Activated CD4-positive, alpha-beta T cell treated with anti-CD3 and anti-CD28 coated beads, Interleukin-2, amount 50 U/mL, for 1 hour (primary cell): ENCODE data around the gene KRT72.
"Not testable (repeated sequence)": the region's sequence is repeated elsewhere in the genome, so short reads cannot be mapped to it uniquely, and the experiment has no call there.

ENCODE experiments used
- DNase-seq: peaks from one replicate; pipeline ENCODE4 v3.0.0-alpha.2; 2020

KRT72 gene

GRCh38 chr12:52606096-52606495 lies 4.8 kb upstream of the KRT72 start:
- no peak for DNase-seq

DNA sequence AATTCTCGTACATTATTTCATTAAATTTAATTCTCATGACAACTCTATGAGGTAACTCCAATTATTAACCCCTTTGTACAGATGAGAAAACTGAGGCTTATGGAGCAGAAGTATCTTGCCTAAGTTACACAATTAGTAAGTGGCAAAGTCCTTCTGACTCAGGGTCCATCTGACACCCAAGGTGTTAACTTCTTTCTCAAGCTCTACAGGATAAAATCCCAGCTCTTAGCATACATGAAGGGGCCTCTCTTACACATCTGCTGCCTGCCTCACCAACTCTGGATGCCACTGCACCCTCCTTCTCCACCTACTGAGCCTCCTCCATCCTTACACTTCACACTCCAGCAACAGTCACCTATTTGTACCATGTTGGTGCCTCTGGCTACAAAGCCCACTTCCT lies 4.3 kb upstream of the KRT72 start:
- DNase-seq, result no peak

DNA sequence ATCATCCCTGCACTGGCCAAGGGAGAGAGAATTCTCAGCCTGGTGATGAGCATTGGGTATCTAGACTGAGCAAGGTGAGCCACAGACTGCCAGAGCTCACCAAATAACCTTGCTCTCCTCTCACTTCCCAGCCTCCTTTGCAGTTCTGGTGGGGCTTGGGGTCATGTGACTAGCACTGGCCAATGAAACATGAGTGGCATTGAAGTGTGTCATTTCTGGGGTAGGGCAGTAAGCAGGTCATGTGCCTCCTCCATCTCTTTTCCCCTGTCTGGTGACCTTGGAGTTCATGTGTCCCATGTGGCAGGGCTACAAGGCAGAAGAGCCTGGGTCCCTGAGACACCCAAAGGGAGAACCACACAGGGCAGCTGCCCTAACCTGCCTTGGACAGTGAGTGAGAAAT lies 3.6 kb upstream of the KRT72 start:
- DNase-seq, result no peak

DNA sequence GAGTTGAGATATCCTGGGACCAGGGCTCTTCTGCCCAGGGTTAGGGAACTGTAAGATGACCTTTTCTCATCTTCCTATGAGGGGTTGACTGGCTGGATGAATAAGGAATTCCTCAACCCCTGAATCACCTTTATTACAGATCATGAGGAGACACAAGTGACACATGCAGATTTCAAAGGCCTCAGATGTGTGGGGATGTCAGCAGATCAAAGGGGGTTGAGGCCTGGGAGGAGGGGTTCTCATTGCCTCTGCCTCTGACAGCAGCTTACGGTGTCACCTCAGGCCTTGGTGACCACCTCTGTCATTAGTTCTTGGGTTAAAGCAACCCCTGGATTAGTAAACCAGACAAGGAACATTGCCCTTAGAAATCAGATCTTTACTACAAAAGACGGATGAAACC lies 2.1 kb upstream of the KRT72 start:
- peak; percentile 32 for DNase-seq

DNA sequence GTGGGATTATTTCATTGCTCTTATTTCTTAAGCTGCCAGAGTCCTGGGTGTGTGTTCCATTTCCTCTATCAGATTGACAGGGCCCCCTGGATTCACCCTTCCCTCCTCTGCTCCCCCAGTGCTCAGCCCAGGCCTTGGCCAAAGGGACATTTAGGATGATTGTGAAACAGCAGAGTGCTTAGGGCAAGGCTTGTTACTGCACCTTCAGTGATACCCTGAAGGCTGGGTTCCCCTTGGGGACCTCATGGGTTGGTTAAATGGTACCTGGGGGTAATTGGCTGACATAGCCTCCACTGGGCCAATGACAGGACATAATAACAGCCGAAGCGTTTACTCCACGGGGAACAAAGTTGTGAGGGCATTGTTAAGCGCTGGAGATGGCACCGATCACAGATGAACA lies 1.3 kb upstream of the KRT72 start:
- no peak for DNase-seq

- DNase-seq, result no peak
These were observed 408 bp upstream of the KRT72 start for GRCh38 chr12:52601671-52602070.

GRCh38 chr12:52600475-52600874 lies 788 bp downstream of the KRT72 start:
- DNase-seq, result no peak

- no peak for DNase-seq
These were observed 1.2 kb downstream of the KRT72 start for GRCh38 chr12:52600071-52600470.

DNA sequence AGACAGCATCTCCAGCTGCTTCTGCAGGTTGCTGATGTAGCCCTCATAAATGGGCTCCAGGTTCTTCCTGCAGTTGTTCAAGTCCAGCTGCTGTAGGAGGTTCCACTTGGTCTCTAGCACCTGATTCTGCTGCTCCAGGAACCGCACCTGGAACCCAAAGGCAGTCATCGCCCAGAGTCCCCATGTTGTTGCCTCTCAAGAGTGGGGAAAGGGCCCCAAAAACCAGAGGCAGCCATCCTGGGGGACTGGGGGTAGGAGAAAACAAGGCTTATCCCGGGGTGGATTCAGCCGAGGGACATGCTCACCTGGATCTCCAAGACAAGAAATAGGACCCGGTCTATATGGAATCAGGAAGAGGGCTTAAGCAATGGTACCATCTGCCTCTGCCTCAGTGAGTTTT lies 2.3 kb downstream of the KRT72 start:
- DNase-seq, result no peak

DNA sequence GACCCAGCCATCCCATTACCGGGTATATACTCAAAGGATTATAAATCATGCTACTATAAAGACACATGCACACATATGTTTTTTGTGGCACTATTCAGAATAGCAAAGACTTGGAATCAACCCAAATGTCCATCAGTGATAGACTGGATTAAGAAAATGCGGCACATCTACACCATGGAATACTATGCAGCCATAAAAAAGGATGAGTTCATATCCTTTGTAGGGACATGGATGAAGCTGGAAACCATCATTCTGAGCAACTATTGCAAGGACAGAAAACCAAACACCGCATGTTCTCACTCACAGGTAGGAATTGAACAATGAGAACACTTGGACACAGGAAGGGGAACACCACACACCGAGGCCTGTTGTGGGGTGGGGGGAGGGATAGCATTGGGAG lies 7.0 kb downstream of the KRT72 start:
- DNase-seq, result not testable (repeated sequence)

DNA sequence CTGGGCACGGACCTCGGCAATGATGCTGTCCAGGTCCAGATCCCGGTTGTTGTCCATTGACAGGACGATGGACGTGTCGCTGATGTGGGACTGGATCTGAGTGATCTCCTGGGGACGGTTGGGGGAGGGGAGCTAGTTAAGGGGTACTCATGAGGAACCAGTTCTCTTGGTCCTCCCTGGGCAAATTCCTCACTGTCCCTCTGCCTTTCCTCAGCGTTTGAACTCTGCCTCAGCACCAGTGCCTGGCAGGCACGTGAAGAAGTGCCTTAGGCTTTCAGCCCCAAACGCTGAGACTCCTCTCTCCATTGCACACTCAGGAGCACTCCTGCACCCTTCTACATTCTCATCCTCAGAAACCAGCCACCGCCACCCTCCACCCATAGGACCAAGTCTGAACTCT lies 9.7 kb downstream of the KRT72 start:
- no peak for DNase-seq

GRCh38 chr12:52590021-52590420 lies 11.2 kb downstream of the KRT72 start:
- DNase-seq, result no peak

- DNase-seq, result no peak
These were observed 13.7 kb downstream of the KRT72 start for GRCh38 chr12:52587563-52587962.

DNA sequence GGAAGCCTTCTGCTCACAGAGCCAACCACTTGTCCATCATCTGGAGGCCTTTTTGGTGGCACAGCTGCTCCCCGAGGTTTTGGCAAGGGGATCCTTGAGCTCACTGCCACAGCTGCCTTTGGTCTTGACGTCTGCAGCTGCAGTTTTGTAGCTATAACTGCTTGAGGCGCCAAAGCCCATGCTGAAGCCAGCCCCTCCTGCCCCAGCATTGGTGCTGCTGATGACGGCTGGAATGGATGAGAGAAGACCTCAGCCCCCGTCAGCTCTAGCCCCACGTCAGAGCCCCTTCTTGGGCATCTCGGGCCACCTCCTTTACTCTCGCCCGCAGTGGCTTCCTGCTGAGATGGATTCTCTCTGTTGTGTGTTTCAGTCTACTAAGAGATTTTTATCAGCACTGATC lies 15.3 kb downstream of the KRT72 start:
- DNase-seq, result peak; percentile 76

DNA sequence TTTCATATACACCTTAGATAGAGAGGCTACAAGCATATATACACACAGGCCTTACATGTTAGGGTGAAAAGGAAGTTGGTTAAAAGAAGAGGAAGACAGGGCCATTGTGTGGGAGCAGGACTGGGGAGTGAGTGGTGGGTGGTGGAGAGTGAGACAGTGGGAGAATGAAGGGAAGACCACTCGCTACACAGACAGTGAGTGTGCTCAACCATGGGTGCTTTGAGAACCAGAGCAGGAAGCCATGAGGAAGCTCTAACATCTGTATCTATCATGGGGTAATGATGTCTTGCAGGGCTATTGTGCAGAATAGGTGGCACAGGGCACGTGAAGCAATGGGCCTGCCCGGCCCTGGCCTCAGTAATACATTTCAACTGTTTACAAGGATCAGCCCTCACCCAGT lies 16.2 kb downstream of the KRT72 start:
- DNase-seq, result no peak

DNA sequence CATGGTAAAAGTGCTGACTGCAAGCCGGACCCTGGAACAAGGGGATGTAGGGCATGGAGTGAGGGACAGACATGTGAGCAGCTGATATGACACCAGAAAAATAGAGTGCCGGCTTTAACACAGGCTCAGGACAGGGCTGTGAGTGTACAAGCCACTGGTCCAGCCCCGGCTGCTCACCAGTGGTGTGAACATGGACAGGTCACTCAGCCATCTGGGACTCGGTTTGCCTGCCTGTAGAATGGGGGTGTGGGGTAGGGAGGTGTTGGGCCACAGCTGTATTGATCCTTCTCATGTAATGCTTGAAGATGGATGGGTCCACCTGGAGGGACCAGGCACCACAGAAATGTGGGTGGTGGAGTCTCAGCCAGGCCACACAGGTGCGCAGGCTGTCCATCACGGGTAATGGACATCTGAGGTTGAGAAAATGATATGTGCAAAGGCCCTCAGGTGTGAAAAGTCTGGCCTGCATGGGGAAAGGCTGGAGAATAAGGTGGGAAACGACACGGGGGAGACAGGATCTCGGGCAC lies 17.0 kb downstream of the KRT72 start:
- DNase-seq, result no peak

DNA sequence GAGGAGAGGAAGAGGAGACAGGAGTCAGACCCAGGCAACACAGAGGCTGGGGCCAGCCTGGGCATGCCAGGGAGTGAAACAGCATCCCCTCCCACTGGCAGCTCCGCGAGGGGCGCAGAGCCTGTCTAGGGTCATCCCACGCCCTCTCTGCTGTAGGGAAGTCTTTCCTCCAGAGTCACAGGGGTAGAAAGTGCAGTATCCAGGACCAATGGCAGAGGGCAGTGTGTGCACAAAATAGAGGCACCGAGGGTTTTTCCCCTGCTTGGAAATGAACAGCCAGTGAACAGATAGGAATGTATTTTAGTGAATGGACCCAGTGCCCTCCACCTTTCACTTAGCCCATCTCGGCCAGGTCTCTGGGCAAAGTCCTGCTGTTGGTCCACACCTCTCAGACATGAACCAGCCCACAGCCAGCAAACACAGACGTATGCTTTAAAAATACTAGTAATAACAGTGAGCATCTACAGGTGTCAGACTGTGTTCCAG lies 18.2 kb downstream of the KRT72 start:
- DNase-seq, result peak; percentile 63

DNA sequence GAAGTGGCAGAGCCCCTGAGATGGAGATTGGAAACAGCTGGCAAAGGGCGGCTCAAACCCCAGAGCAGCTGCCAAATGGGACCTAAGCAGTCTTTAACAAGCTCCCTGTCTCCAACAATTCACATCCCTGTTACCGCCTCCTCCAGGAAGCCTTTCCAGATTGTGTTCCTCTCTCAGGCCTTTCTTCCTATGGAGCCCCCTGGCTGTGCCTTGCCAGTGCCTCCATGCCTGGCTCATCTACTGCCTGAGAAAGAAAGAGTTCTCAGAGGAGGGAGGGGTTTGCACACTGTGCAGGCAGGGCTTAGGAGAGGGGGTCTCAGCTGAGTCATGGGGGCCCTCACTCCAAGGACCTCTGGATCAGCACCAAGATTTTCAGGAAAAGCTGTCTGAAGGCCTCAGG lies 18.8 kb downstream of the KRT72 start:
- no peak for DNase-seq

GRCh38 chr12:52581481-52581880 lies 19.8 kb downstream of the KRT72 start:
- no peak for DNase-seq

DNA sequence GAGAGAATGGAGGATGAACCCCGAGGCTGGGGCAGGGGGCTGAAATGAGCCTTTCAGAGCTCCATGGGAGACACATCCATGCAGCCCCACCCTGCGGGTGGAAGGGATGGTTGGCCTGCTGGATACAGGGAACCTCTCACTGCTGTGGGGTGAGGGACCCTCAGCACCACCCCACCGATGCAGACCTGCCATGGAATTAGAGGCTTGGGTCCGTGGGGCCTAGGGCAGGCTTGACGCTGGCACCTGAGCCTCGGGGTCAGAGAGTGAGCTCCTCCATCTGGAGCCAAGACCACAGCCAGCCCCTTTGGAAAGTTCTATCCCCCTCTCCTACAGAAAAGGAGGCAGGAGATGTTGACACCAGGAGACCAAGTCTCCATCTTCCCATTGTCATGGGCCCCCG lies 20.2 kb downstream of the KRT72 start:
- no peak for DNase-seq

- DNase-seq, result no peak
These were observed 20.8 kb downstream of the KRT72 start for GRCh38 chr12:52580496-52580895.

DNA sequence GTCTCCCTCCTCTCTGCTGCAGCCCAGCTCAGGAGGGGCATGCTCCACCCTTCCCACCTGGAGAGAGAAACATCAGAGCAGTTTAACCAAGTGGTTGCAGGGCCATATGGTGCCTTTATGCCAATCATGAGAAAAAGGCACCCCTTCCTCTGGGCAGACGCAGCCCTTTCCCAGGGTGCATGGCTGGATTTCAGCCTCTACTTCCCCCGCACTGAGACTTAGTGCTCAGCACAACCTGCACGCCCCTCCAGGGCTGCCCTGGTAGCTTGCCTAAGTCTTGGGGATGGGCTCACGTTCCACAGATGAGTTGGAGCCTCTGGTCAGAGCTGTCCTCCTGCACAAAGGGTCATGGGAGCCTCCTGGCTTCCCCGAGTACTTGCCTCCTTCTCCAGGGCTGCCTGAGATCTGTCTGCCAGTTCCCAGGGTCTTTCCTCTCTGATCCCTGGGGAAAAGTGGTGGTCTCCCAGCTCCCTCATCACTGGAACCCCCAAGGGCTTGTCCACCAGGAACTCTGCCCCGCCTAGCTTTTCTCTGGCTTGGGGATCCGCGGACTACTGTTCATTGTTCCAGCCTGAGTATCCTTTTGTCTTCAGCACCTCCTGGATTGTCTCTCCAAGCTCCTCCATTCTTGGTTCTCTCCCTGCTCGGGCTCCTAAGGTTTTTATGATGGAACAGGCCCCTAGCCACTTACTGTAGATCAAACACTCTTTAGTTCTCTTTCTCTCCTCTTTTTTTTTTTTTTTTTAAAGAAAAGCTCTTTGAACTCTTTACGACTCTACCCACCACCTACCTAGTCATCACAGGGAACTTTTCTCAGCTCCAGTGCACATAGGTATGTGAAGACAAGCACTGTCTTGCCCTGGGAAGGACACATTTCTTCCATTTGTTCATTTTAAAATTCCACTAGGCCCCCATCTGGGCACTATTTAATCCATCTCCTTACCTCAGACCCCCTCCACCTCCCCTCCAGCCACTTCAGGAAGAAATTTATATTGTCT lies 21.5 kb downstream of the KRT72 start:
- no peak for DNase-seq

DNA sequence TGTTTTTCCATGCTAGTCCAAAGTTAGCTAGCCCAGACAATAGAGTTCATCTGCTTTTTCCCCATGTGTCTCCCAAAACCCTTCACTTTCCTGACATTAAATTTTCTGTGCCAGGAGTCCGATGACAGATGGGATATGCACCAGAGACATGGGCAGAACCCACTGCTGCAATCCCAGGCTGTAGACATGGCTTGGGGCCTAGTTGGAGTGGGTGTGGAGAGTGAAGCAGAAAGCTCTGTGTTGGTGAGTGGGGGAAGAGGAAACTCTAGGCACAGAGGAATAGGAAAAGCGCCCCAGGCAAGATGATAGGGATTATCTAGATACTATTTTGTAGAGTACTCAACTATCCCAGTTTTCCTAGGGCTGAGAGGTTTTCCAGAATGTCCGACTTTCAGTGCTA lies 22.8 kb downstream of the KRT72 start:
- DNase-seq, result no peak

DNA sequence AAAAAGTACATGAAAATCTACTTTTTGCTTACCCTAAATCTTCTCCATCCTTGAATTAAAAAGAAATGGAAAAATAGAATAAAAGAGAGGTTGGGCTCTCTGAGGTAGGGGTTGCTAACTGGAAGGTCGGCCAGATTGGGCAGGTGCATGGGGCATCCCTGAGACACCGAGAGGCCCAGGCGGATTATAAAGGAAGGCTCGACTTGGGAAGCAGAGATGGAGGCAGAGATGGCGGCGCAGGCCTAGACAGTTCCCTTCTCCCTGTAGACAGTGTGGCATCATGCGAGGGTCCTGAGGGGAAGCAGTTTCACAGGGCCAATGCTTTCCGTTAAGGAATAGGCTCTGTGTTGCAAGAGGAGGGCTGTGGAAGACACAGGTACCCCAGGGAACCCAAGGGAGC lies 23.9 kb downstream of the KRT72 start:
- DNase-seq, result no peak

DNA sequence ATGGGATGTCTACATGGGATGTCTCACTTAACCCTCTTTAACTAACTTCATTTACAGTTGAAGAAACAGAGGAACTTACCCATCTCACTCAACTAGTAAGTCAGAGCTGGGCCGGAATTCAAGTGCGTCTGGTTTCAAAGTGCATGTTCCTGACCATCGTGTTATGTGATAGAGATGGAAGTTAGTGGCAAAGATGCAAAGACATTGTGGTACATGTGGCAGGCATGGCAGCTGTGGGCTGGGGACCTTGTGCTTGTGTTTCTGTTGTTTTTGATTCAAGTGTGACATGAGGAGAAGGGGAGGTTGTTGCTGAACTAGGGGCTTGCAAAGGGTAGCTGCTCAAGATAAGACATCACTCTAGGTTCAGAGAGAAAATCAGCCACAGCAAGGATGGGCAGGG lies 25.3 kb downstream of the KRT72 start:
- no peak for DNase-seq
